A549 (cell line): ENCODE measurements around the gene SSR2. TPM values are rescaled to one million over a fixed set of nuclear protein-coding genes. Genes with fewer than 3 reads are reported as not detected.

Experiments used
- ATAC-seq, 2 experiments: fragments of 200-7000 bp in 1 of 2; fragments of >200 bp in 1 of 2; cut with Nextera tagmentation in 1 of 2; cut with Tn5 transposase in 1 of 2; 3 replicates each; pipeline versions ENCODE4 v1.8.0 to v1.9.1; 2018 to 2020; ENCODE audit warnings: mild to moderate bottlenecking in 1 of 2, moderate library complexity in 1 of 2
- CTCF ChIA-PET: fragments of 300-600 bp; sonication (Branson Sonifier 250); formaldehyde crosslinking; extraction: SDS; loops from one replicate; lab custom pipeline; 2021; ENCODE audit warnings: antibody characterized with exemption, inconsistent platforms; lab: Yijun Ruan, JAX
- POLR2A ChIA-PET: fragments of 350-600 bp; formaldehyde crosslinking; extraction: SDS; loops from one replicate; lab custom pipeline; 2021; ENCODE audit warnings: antibody characterized with exemption, inconsistent platforms; lab: Yijun Ruan, JAX
- DNase-seq, 2 experiments: peaks; one replicate each; pipeline versions ENCODE4 v3.0.0 to v3.0.0-alpha.2; 2011 to 2016; ENCODE audit warnings: low read depth in 1 of 2, low spot score in 1 of 2
- FAIRE-seq: peaks from 2 replicates; lab custom pipeline; 2011; peaks lifted over from hg19 to GRCh38; lab: Jason Lieb, UNC
- H3K27ac ChIP-seq, 2 experiments: fragments of >200 bp; sonication (Bioruptor Twin); formaldehyde crosslinking; 3 replicates each; pipeline ENCODE4 v1.5.1; 2016 to 2017
- H3K4me1 ChIP-seq: fragments of >200 bp; sonication (Bioruptor Twin); formaldehyde crosslinking; 3 replicates; pipeline ENCODE4 v1.6.1; 2016
- H3K4me2 ChIP-seq: fragments of >200 bp; sonication (Bioruptor Twin); formaldehyde crosslinking; 3 replicates; pipeline ENCODE4 v1.6.1; 2016
- H3K4me3 ChIP-seq: fragments of >200 bp; sonication (Bioruptor Twin); formaldehyde crosslinking; 3 replicates; pipeline ENCODE4 v1.5.1; 2016
- H3K9me3 ChIP-seq: fragments of >200 bp; sonication (Bioruptor Twin); formaldehyde crosslinking; 3 replicates; pipeline ENCODE4 v1.6.1; 2016
- ATOH8 ChIP-seq: fragments of 250-450 bp; sonication (Bioruptor Pico); IDR thresholded peaks from 2 replicates; pipeline ENCODE4 v1.5.0; 2020; ENCODE audit warnings: low read depth, mild to moderate bottlenecking, moderate library complexity
- BCL3 ChIP-seq: fragments of >200 bp; sonication (Bioruptor Twin); formaldehyde crosslinking; IDR thresholded peaks from 3 replicates; pipeline ENCODE4 v1.6.1; 2016
- CBX8 ChIP-seq: fragments of 200-600 bp; sonication (generic); IDR thresholded peaks from 2 replicates; pipeline ENCODE4 v1.6.1; 2016
- CEBPB ChIP-seq, 2 experiments: fragments of >200 bp in 1 of 2; sonication (Bioruptor Twin) in 1 of 2; formaldehyde crosslinking in 1 of 2; IDR thresholded peaks; 2 replicates each; pipeline ENCODE4 v1.6.1; 2012 to 2016
- CHD4 ChIP-seq: fragments of 200-600 bp; sonication (generic); IDR thresholded peaks from 2 replicates; pipeline ENCODE4 v1.6.1; 2016; ENCODE audit warnings: antibody characterized with exemption, mild to moderate bottlenecking, borderline replicate concordance
- CTCF ChIP-seq: fragments of >200 bp; sonication (Bioruptor Twin); formaldehyde crosslinking; IDR thresholded peaks from 3 replicates; pipeline ENCODE4 v1.5.1; 2016
- E2F6 ChIP-seq: IDR thresholded peaks from 2 replicates; pipeline ENCODE4 v1.6.1; 2012; ENCODE audit warnings: low read depth, borderline replicate concordance
- EHMT2 ChIP-seq: fragments of 200-600 bp; sonication (generic); IDR thresholded peaks from 2 replicates; pipeline ENCODE4 v1.6.1; 2016; ENCODE audit warnings: antibody characterized with exemption, low read depth, mild to moderate bottlenecking, moderate library complexity
- FOSB ChIP-seq: fragments of 250-450 bp; sonication (Bioruptor Pico); IDR thresholded peaks from 2 replicates; pipeline ENCODE4 v1.5.0; 2020; ENCODE audit warnings: mild to moderate bottlenecking, moderate library complexity
- FOSL2 ChIP-seq, 2 experiments: fragments of 450-650 bp in 1 of 2; fragments of >200 bp in 1 of 2; sonication (Bioruptor Twin) in 1 of 2; formaldehyde crosslinking; IDR thresholded peaks; 2 replicates each; pipeline versions ENCODE4 v1.5.0 to v1.6.1; 2016 to 2020; ENCODE audit warnings: mild to moderate bottlenecking in 1 of 2, moderate library complexity in 1 of 2
- HMGXB4 ChIP-seq: fragments of 250-450 bp; sonication (Bioruptor Pico); IDR thresholded peaks from 2 replicates; pipeline ENCODE4 v1.5.0; 2021; ENCODE audit warnings: mild to moderate bottlenecking, moderate library complexity, borderline replicate concordance
- HOXB13 ChIP-seq: fragments of 250-450 bp; sonication (Bioruptor Pico); IDR thresholded peaks from 2 replicates; pipeline ENCODE4 v1.5.0; 2020; ENCODE audit warnings: low read depth, mild to moderate bottlenecking, moderate library complexity
- JUN ChIP-seq, 2 experiments: fragments of >200 bp; sonication (Bioruptor Twin); formaldehyde crosslinking; IDR thresholded peaks; 2 replicates in 1 of 2; 3 replicates in 1 of 2; pipeline ENCODE4 v1.6.1; 2016 to 2017
- KDM5A ChIP-seq: fragments of 200-600 bp; sonication (generic); IDR thresholded peaks from 2 replicates; pipeline ENCODE4 v1.6.1; 2016; ENCODE audit warnings: antibody characterized with exemption, mild to moderate bottlenecking
- MAX ChIP-seq: IDR thresholded peaks from 2 replicates; pipeline ENCODE4 v1.6.1; 2012
- MYC ChIP-seq: IDR thresholded peaks from 2 replicates; pipeline ENCODE4 v1.6.1; 2012; ENCODE audit warnings: mild to moderate bottlenecking, inconsistent platforms, low read length, improper control_type of control experiment, borderline replicate concordance
- POLR2A ChIP-seq: IDR thresholded peaks from 2 replicates; pipeline ENCODE4 v1.6.1; 2012; ENCODE audit warnings: mild to moderate bottlenecking, low read length
- RARB ChIP-seq: fragments of 250-450 bp; sonication (Bioruptor Pico); IDR thresholded peaks from 2 replicates; pipeline ENCODE4 v1.8.0; 2021; ENCODE audit warnings: mild to moderate bottlenecking, moderate library complexity
- RCOR1 ChIP-seq: fragments of 150-350 bp; IDR thresholded peaks from 2 replicates; pipeline ENCODE4 v1.6.1; 2014; ENCODE audit warnings: antibody characterized with exemption, low read length, low read depth
- RNF2 ChIP-seq: fragments of 200-600 bp; sonication (generic); IDR thresholded peaks from 2 replicates; pipeline ENCODE4 v1.6.1; 2016; ENCODE audit warnings: low read depth, mild to moderate bottlenecking, antibody characterized with exemption, moderate library complexity, borderline replicate concordance
- SMC3 ChIP-seq: fragments of >200 bp; sonication (Bioruptor Twin); formaldehyde crosslinking; IDR thresholded peaks from 3 replicates; pipeline ENCODE4 v1.6.1; 2018; ENCODE audit warnings: inconsistent platforms
- SREBF2 ChIP-seq: fragments of 450-650 bp; IDR thresholded peaks from 2 replicates; pipeline ENCODE4 v1.6.1; 2014; ENCODE audit warnings: mild to moderate bottlenecking, moderate library complexity
- USF2 ChIP-seq: fragments of 450-650 bp; IDR thresholded peaks from 2 replicates; pipeline ENCODE4 v1.6.1; 2014; ENCODE audit warnings: antibody characterized with exemption
- ZC3H11A ChIP-seq: fragments of 450-650 bp; IDR thresholded peaks from 2 replicates; pipeline ENCODE4 v1.6.1; 2014; ENCODE audit warnings: antibody characterized with exemption, mild to moderate bottlenecking
- ZNF302 ChIP-seq: fragments of 250-450 bp; sonication (Bioruptor Pico); IDR thresholded peaks from 2 replicates; pipeline ENCODE4 v1.9.0; 2021; ENCODE audit warnings: inconsistent platforms, mild to moderate bottlenecking, moderate library complexity
- ZSCAN20 ChIP-seq: fragments of 250-450 bp; sonication (Bioruptor Pico); IDR thresholded peaks from 2 replicates; pipeline ENCODE4 v1.8.0; 2022; ENCODE audit warnings: mild to moderate bottlenecking, moderate library complexity
- WGBS: methylation state at CpG from one replicate; pipeline ENCODE4 v1.1.6; 2017; ENCODE audit errors: missing lambda C conversion rate; 5-methylcytosine and 5-hydroxymethylcytosine counted together
- polyA plus RNA-seq, 4 experiments: library from polyadenylated mRNA; depleted of rRNA in 3 of 4; stranded (reverse); fragments of >200 nt; fragmentation: RNase III in 1 of 4; extraction: RNeasy Plus Mini Kit Qiagen cat#74134 plus additional on column Dnase treatment in 1 of 4; gene quantifications; 2 replicates in 3 of 4; 3 replicates in 1 of 4; pipeline ENCODE4 v1.2.3, GENCODE V29; 2011 to 2017

SSR2 gene
- polyA plus RNA-seq, 2 of the 4 experiments (the other 2 are of a cell fraction): 261 to 382 TPM

- DNase-seq (no peak), FAIRE-seq (no peak), ATAC-seq (no peak)
- WGBS: 88% methylated on average over 2 of the region's 2 CpGs
- CTCF ChIA-PET: interaction anchor here (0.6 to 2.8 kb wide), 16 partner anchors 11 to 131 kb away, joined by 3 to 29 read pairs (median 5); partner anchors contain the start of gene KHDC4
- TF ChIP-seq CHD4: no peak
- TF ChIP-seq EHMT2: no peak
- no peak for TF ChIP-seq USF2
- no peak for TF ChIP-seq ZC3H11A
- Histone ChIP-seq H3K4me1 (no peaks in the 10 kb centered on the region), H3K9me3 (no peaks in the 10 kb centered on the region), H3K27ac (no peak overlapping the region), H3K4me3 (no peak overlapping the region), H3K4me2 (no peak overlapping the region)
- POLR2A ChIA-PET: no interaction called here
Measured at GRCh38 chr1:156064615-156065014, 43.9 kb upstream of the SSR2 start.

- ATAC-seq (no peak), DNase-seq (no peak), FAIRE-seq (no peak)
- POLR2A ChIA-PET: no interaction called here
- CTCF ChIA-PET: interaction anchor here (0.6 to 2.6 kb wide), 9 partner anchors 12 to 126 kb away, joined by 3 to 15 read pairs (median 4); no protein-coding TSS in a partner anchor
- WGBS: 52% methylated on average over 2 of the region's 2 CpGs
- H3K4me2 ChIP-seq: no peak overlapping the region
- no peak for TF ChIP-seq FOSL2 (IDR thresholded peaks at IDR 0.05)
- TF ChIP-seq FOSL2 (CRISPR knock-in tag; IDR thresholded peaks at IDR 0.05): no peak
- no peak for TF ChIP-seq E2F6
- no peak for TF ChIP-seq RNF2
- TF ChIP-seq POLR2A: no peak
- no peak for TF ChIP-seq ZSCAN20
- TF ChIP-seq CTCF: no peak
- TF ChIP-seq CBX8: no peak
- no peak for TF ChIP-seq ZNF302 (CRISPR knock-in tag)
- TF ChIP-seq FOSB: no peak
- TF ChIP-seq HMGXB4 (CRISPR knock-in tag): no peak
- TF ChIP-seq RCOR1: no peak
- no peak for TF ChIP-seq RARB (CRISPR knock-in tag)
- no peak for TF ChIP-seq CEBPB (IDR thresholded peaks at IDR 0.05)
- no peaks in the 10 kb centered on the region for H3K4me1 ChIP-seq
- H3K9me3 ChIP-seq: no peaks in the 10 kb centered on the region
- H3K27ac ChIP-seq: no peak overlapping the region
- H3K4me3 ChIP-seq: no peak overlapping the region
Measured at GRCh38 chr1:156063997-156064285, 43.2 kb upstream of the SSR2 start.

GRCh38 chr1:156062189-156062588, 41.4 kb upstream of the SSR2 start:
- Histone ChIP-seq H3K4me3 (no peak overlapping the region), H3K4me1 (no peaks in the 10 kb centered on the region), H3K4me2 (no peak overlapping the region), H3K27ac (no peak overlapping the region), H3K9me3 (no peaks in the 10 kb centered on the region)
- FAIRE-seq (no peak), ATAC-seq (peak; percentile 30; a peak in 2 of 6 replicates), DNase-seq (no peak)
- CTCF ChIA-PET: interaction anchor here (0.7 to 2.6 kb wide), 5 partner anchors 68 to 887 kb away, joined by 3 to 7 read pairs (median 4); no protein-coding TSS in a partner anchor
- WGBS: 78% methylated on average over 3 of the region's 3 CpGs
- POLR2A ChIA-PET: no interaction called here
- TF ChIP-seq KDM5A (no peak), SMC3 (no peak), FOSL2 (IDR thresholded peaks at IDR 0.05) (no peak), FOSL2 (CRISPR knock-in tag; IDR thresholded peaks at IDR 0.05) (no peak), ATOH8 (no peak), E2F6 (no peak), MYC (no peak), ZSCAN20 (no peak), RCOR1 (no peak), SREBF2 (no peak), HOXB13 (CRISPR knock-in tag) (no peak), BCL3 (no peak), MAX (no peak), EHMT2 (no peak), JUN (IDR thresholded peaks at IDR 0.05) (no peak)
